HG02759 (cell line): Measurements from ENCODE around the gene TRPM8.
A peak's percentile ranks its signal among the peaks of the same experiment; 100 is the strongest.

ENCODE experiments used
- ATAC-seq: cut with Tn5 transposase; IDR thresholded peaks from one replicate; pipeline ENCODE4 v1.9.1; 2021; ENCODE audit warnings: mild to moderate bottlenecking, moderate library complexity; ENCODE audit not compliant: unreplicated experiment

Gene TRPM8

GRCh38 chr2:233972941-233973575, 55.9 kb downstream of the TRPM8 start:
- no peak for ATAC-seq

GRCh38 chr2:233973786-233974185, 56.6 kb downstream of the TRPM8 start:
- no peak for ATAC-seq

GRCh38 chr2:233974530-233975071, 57.4 kb downstream of the TRPM8 start:
- ATAC-seq, result no peak

GRCh38 chr2:233976087-233976486, 58.9 kb downstream of the TRPM8 start:
- no peak for ATAC-seq

- ATAC-seq, result no peak
Observed at GRCh38 chr2:233976690-233977294, 59.6 kb downstream of the TRPM8 start.

GRCh38 chr2:233977296-233977837, 60.2 kb downstream of the TRPM8 start:
- ATAC-seq, result no peak

- no peak for ATAC-seq
Observed at GRCh38 chr2:233979748-233980147, 62.6 kb downstream of the TRPM8 start.

- ATAC-seq, result no peak
Observed at GRCh38 chr2:233980955-233981561, 63.9 kb downstream of the TRPM8 start.

- ATAC-seq, result no peak
Observed at GRCh38 chr2:233981574-233982420, 64.6 kb downstream of the TRPM8 start.

- ATAC-seq, result no peak
Observed at GRCh38 chr2:233982421-233983121, 65.4 kb downstream of the TRPM8 start.

- ATAC-seq, result no peak
Observed at GRCh38 chr2:233983445-233983844, 66.3 kb downstream of the TRPM8 start.

- ATAC-seq, result no peak
Observed at GRCh38 chr2:233988581-233988980, 71.4 kb downstream of the TRPM8 start.

GRCh38 chr2:233989221-233989858, 72.2 kb downstream of the TRPM8 start:
- ATAC-seq, result no peak

- peak; percentile 77 for ATAC-seq
Observed at GRCh38 chr2:233990261-233990798, 73.2 kb downstream of the TRPM8 start.

GRCh38 chr2:233991196-233991595, 74.0 kb downstream of the TRPM8 start:
- no peak for ATAC-seq

GRCh38 chr2:233992513-233993217, 75.5 kb downstream of the TRPM8 start:
- ATAC-seq, result no peak

- ATAC-seq, result no peak
Observed at GRCh38 chr2:233993461-233993860, 76.3 kb downstream of the TRPM8 start.

- no peak for ATAC-seq
Observed at GRCh38 chr2:233994151-233994550, 77.0 kb downstream of the TRPM8 start.

GRCh38 chr2:233996000-233996399, 78.8 kb downstream of the TRPM8 start:
- ATAC-seq, result no peak
